Activated T-helper 17 cell treated with anti-CD3 and anti-CD28 coated beads, Interleukin-2, amount 50 U/mL, for 72 hours (primary cell): ENCODE measurements around the gene SMIM3. TPM values are rescaled to one million over a fixed set of nuclear protein-coding genes. Genes with fewer than 3 reads are reported as not detected.
"Not testable (repeated sequence)": the region's sequence is repeated elsewhere in the genome, so short reads cannot be mapped to it uniquely, and the experiment has no call there.

ENCODE experiments used
- ATAC-seq: fragments of 150-1000 bp; cut with Tn5 transposase; replicated peaks from 2 replicates; pipeline ENCODE4 v1.10.0; 2021; ENCODE audit warnings: mild to moderate bottlenecking, moderate library complexity
- H3K27ac Mint-ChIP-seq: one replicate; pipeline ENCODE4 v1.8.0; 2022; ENCODE audit warnings: mixed read lengths
- H3K27me3 Mint-ChIP-seq: one replicate; pipeline ENCODE4 v1.8.0; 2022; ENCODE audit warnings: mixed read lengths
- H3K36me3 Mint-ChIP-seq: one replicate; pipeline ENCODE4 v1.8.0; 2022; ENCODE audit warnings: low read depth, mild to moderate bottlenecking, mixed read lengths
- H3K4me1 Mint-ChIP-seq: one replicate; pipeline ENCODE4 v1.8.0; 2022; ENCODE audit warnings: mixed read lengths
- H3K4me3 Mint-ChIP-seq: one replicate; pipeline ENCODE4 v1.8.0; 2022; ENCODE audit warnings: mild to moderate bottlenecking, mixed read lengths
- H3K9me3 Mint-ChIP-seq: one replicate; pipeline ENCODE4 v1.8.0; 2022; ENCODE audit warnings: mixed read lengths
- total RNA-seq, 2 donors: library from RNA; stranded (reverse); gene quantifications; one replicate each; pipeline ENCODE4 v1.2.3, GENCODE V29; 2022

The SMIM3 gene
- total RNA-seq, 2 donors from 2014 or later, result 17.7 to 20.2 TPM

GRCh38 chr5:150779397-150780186 is 1.0 kb downstream of the SMIM3 start:
- H3K27ac Mint-ChIP-seq, result peak overlapping the region; percentile 98
- H3K4me3 Mint-ChIP-seq, result peak overlapping the region; percentile 92

GRCh38 chr5:150780187-150780692 is 1.7 kb downstream of the SMIM3 start:
- Mint-ChIP-seq H3K4me1 (peaks cover 42% of the 10 kb centered on the region), H3K4me3 (peak overlapping the region; percentile 92), H3K9me3 (peaks cover 3% of the 10 kb centered on the region), H3K36me3 (no peaks in the 10 kb centered on the region), H3K27me3 (no peaks in the 10 kb centered on the region), H3K27ac (peak overlapping the region; percentile 98)
- ATAC-seq, result peak; percentile 69

More at GRCh38 chr5:150779397-150780186, 1.0 kb downstream of the SMIM3 start:
- Mint-ChIP-seq H3K4me1 (peaks cover 40% of the 10 kb centered on the region), H3K27me3 (no peaks in the 10 kb centered on the region), H3K36me3 (no peaks in the 10 kb centered on the region), H3K9me3 (peaks cover 3% of the 10 kb centered on the region)
- no peak for ATAC-seq

- Mint-ChIP-seq H3K36me3 (no peaks in the 10 kb centered on the region), H3K27ac (peak overlapping the region; percentile 98), H3K9me3 (peaks cover 3% of the 10 kb centered on the region), H3K4me1 (peaks cover 42% of the 10 kb centered on the region), H3K27me3 (no peaks in the 10 kb centered on the region), H3K4me3 (peak overlapping the region; percentile 92)
- ATAC-seq, result peak; percentile 48
These were observed 2.3 kb downstream of the SMIM3 start for GRCh38 chr5:150780816-150781221.

- ATAC-seq, result no peak
- Mint-ChIP-seq H3K9me3 (peaks cover 3% of the 10 kb centered on the region), H3K27ac (peak overlapping the region; percentile 98), H3K36me3 (no peaks in the 10 kb centered on the region), H3K4me3 (peak overlapping the region; percentile 92), H3K4me1 (peaks cover 43% of the 10 kb centered on the region), H3K27me3 (no peaks in the 10 kb centered on the region)
These were observed 3.4 kb downstream of the SMIM3 start for GRCh38 chr5:150781706-150782614.

- Mint-ChIP-seq H3K27me3 (no peaks in the 10 kb centered on the region), H3K4me1 (peaks cover 48% of the 10 kb centered on the region), H3K27ac (peak overlapping the region; percentile 98), H3K36me3 (no peaks in the 10 kb centered on the region), H3K9me3 (peaks cover 3% of the 10 kb centered on the region), H3K4me3 (peak overlapping the region; percentile 92)
- no peak for ATAC-seq
These were observed 4.3 kb downstream of the SMIM3 start for GRCh38 chr5:150782850-150783249.

GRCh38 chr5:150783422-150783928 is 4.9 kb downstream of the SMIM3 start:
- Mint-ChIP-seq H3K36me3 (no peaks in the 10 kb centered on the region), H3K27me3 (no peaks in the 10 kb centered on the region), H3K4me1 (peaks cover 46% of the 10 kb centered on the region), H3K27ac (peak overlapping the region; percentile 98), H3K9me3 (peaks cover 3% of the 10 kb centered on the region), H3K4me3 (peak overlapping the region; percentile 92)
- peak; percentile 68 for ATAC-seq

- H3K27me3 Mint-ChIP-seq, result no peaks in the 10 kb centered on the region
- ATAC-seq, result no peak
- no peaks in the 10 kb centered on the region for H3K36me3 Mint-ChIP-seq
- peak overlapping the region; percentile 98 for H3K27ac Mint-ChIP-seq
- H3K4me1 Mint-ChIP-seq, result peaks cover 59% of the 10 kb centered on the region
- peaks cover 3% of the 10 kb centered on the region for H3K9me3 Mint-ChIP-seq
- H3K4me3 Mint-ChIP-seq, result peak overlapping the region; percentile 92
These were observed 7.4 kb downstream of the SMIM3 start for GRCh38 chr5:150785950-150786349.

GRCh38 chr5:150786876-150787275 is 8.3 kb downstream of the SMIM3 start:
- Mint-ChIP-seq H3K4me3 (peak overlapping the region; percentile 56), H3K9me3 (peaks cover 3% of the 10 kb centered on the region), H3K27ac (peak overlapping the region; percentile 75), H3K4me1 (peaks cover 53% of the 10 kb centered on the region), H3K27me3 (no peaks in the 10 kb centered on the region), H3K36me3 (no peaks in the 10 kb centered on the region)
- ATAC-seq, result no peak

- peak overlapping the region; percentile 56 for H3K4me3 Mint-ChIP-seq
- H3K9me3 Mint-ChIP-seq, result peaks cover 2% of the 10 kb centered on the region
- H3K27ac Mint-ChIP-seq, result peak overlapping the region; percentile 75
- H3K27me3 Mint-ChIP-seq, result no peaks in the 10 kb centered on the region
- H3K36me3 Mint-ChIP-seq, result no peaks in the 10 kb centered on the region
- H3K4me1 Mint-ChIP-seq, result peaks cover 46% of the 10 kb centered on the region
- no peak for ATAC-seq
These were observed 9.1 kb downstream of the SMIM3 start for GRCh38 chr5:150787656-150788055.

- H3K27ac Mint-ChIP-seq, result peak overlapping the region; percentile 81
- no peaks in the 10 kb centered on the region for H3K27me3 Mint-ChIP-seq
- peaks cover 36% of the 10 kb centered on the region for H3K4me1 Mint-ChIP-seq
- H3K36me3 Mint-ChIP-seq, result no peaks in the 10 kb centered on the region
- H3K4me3 Mint-ChIP-seq, result peak overlapping the region; percentile 74
- no peaks in the 10 kb centered on the region for H3K9me3 Mint-ChIP-seq
- ATAC-seq, result no peak
These were observed 10.4 kb downstream of the SMIM3 start for GRCh38 chr5:150788977-150789376.

- no peaks in the 10 kb centered on the region for H3K36me3 Mint-ChIP-seq
- ATAC-seq, result no peak
- H3K9me3 Mint-ChIP-seq, result no peaks in the 10 kb centered on the region
- peak overlapping the region; percentile 74 for H3K4me3 Mint-ChIP-seq
- no peaks in the 10 kb centered on the region for H3K27me3 Mint-ChIP-seq
- peak overlapping the region; percentile 81 for H3K27ac Mint-ChIP-seq
- H3K4me1 Mint-ChIP-seq, result peaks cover 31% of the 10 kb centered on the region
These were observed 10.9 kb downstream of the SMIM3 start for GRCh38 chr5:150789450-150789849.

GRCh38 chr5:150789943-150790611 is 11.5 kb downstream of the SMIM3 start:
- Mint-ChIP-seq H3K27me3 (no peaks in the 10 kb centered on the region), H3K4me3 (peak overlapping the region; percentile 74), H3K4me1 (peaks cover 28% of the 10 kb centered on the region), H3K36me3 (no peaks in the 10 kb centered on the region), H3K9me3 (no peaks in the 10 kb centered on the region), H3K27ac (peak overlapping the region; percentile 81)
- ATAC-seq, result peak; percentile 99

- ATAC-seq, result no peak
- Mint-ChIP-seq H3K4me3 (peak overlapping the region; percentile 74), H3K27ac (peak overlapping the region; percentile 81), H3K36me3 (peaks cover 4% of the 10 kb centered on the region), H3K4me1 (peaks cover 28% of the 10 kb centered on the region), H3K9me3 (no peaks in the 10 kb centered on the region), H3K27me3 (no peaks in the 10 kb centered on the region)
These were observed 13.0 kb downstream of the SMIM3 start for GRCh38 chr5:150791536-150791935.

- peaks cover 18% of the 10 kb centered on the region for H3K4me1 Mint-ChIP-seq
- H3K4me3 Mint-ChIP-seq, H3K27ac Mint-ChIP-seq, H3K27me3 Mint-ChIP-seq, ATAC-seq, H3K36me3 Mint-ChIP-seq, H3K9me3 Mint-ChIP-seq: not testable (repeated sequence)
These were observed 14.9 kb downstream of the SMIM3 start for GRCh38 chr5:150793423-150793888.
